HG03432 (cell line): ENCODE results near the gene GLYAT.
"Not testable (repeated sequence)": the region's sequence is repeated elsewhere in the genome, so short reads cannot be mapped to it uniquely, and the experiment has no call there.

ENCODE experiments used
- ATAC-seq: cut with Tn5 transposase; IDR thresholded peaks from one replicate; pipeline ENCODE4 v1.9.1; 2021; ENCODE audit warnings: mild to moderate bottlenecking, moderate library complexity; ENCODE audit not compliant: unreplicated experiment

The GLYAT gene

DNA sequence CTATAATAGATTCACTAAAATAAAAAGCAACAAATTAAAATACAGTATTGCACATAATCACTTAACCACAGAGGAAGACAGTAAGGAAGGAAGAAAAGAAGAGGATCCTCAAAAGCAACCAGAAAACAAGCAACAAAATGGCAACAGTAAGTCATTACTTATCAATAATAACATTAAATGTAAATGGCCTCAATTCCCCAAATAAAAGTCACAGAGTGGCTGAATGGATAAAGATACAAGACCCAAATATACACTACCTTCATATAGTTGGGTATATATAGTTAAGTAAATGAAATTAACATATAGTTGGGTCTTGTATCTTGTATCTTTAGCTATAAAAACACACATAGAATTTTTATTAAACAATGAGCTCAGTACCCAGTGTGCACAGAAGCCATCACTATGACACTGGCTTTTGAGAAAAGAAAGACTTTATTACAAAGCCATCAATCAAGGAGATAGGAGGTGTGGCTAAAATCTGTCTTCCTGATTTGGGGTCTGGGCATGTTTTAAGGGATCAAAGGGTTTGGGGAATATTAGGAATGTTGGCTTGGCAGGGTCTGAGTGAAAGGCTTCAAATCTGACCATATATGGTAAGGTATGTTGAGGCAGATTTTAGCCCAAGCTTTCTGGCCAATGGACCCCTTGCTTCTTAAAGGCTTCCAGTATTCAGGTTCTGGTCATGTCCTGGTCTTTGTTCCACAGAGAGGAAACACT, 13.4 kb upstream of the GLYAT start:
- no peak for ATAC-seq

DNA sequence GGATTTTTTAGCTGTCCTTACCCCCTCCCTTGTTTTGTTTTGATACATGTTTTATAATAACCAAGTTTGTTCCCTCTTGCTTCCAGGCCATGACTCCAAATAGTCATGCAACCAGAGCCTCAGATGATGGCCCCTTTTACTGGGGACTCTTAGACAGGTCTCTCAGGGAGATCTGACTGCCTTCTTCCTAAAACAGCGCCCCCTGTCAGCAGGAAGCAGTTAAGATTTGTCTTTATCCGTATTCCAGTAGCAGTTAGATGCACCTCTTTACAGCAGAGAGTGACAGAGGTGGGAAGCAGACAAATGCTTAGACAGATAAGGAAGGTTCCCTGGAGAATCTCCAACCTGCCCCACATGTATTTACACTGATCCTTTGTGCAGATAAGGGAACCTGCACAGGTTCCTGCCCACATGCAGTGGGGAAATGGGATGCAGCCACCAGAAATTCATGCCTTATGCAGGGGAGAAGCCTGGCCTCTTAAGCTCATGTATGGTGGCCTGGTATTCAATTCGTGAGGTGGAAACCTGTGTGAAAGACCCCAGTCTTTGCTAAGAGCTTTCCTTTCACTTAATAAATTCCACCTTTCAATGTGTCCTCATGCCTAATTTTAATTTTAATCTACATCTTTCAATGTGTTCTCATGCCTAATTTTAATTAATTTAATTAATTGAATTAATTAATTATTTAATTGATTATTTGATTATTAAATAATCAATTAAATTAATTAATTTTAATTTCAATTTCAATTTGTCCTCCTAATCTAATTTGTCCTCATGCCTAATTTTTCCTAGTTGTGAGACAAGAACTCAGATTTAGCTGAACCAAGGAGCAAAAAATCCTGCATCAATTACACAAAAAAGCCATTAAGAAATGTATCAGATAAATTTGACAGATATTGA, 11.5 kb upstream of the GLYAT start:
- ATAC-seq, result no peak

DNA sequence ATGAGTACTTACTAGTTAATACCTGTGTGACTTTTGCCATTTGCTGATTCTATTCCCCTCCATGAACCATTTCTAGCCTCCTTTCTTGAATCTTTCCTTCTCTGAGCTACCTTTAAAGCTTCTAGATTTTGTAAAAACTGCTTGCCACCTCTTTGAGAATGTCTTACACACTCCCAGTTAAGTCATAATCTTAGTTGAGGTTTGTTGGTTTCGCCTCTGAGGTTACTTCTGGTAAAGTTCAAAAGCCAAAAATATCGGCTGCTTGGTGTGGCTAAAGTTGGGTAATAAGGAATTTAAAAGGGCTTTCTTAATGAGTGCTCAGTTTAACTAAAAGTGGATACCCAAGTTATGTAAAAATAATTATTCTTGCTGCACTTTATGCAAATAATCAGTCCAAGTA, 10.4 kb upstream of the GLYAT start:
- no peak for ATAC-seq

DNA sequence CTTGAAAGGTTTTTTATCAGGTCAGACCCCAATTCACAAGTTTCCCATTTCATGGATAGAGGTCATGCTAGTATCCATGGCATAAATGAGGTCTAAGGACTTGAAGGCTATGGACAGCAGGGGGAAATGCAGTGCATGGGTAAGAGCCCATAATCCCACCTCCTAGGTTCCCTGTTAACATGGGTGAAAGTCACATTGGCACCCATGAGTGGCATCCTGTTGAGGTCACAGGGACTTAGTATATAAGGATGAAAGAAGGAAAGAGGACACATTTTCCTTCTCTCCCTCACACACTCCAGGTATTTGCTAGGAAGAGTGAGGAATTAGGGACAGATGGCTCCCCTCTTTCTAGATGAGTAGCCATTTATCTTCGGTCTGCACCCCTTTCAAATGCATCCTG, 9.4 kb upstream of the GLYAT start:
- no peak for ATAC-seq

DNA sequence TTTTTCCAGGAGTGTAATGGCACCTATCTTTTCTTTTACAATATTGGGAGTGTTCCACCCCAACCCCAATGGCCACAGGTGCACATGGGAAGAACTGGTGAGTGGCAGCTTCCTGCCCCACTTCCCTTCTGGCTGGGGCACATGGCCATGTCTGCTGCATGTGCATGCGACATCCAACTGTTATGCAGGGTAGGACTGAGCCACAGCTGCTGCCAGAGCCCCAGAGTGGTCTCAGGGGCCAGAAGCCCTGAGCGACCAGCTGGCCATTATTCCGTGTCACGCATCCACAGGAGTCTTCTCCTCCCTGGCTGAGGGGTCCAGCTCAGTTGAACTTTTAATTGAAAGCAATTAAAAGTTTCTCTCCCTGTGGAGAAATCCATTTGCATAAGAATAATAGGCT, 8.7 kb upstream of the GLYAT start:
- no peak for ATAC-seq

DNA sequence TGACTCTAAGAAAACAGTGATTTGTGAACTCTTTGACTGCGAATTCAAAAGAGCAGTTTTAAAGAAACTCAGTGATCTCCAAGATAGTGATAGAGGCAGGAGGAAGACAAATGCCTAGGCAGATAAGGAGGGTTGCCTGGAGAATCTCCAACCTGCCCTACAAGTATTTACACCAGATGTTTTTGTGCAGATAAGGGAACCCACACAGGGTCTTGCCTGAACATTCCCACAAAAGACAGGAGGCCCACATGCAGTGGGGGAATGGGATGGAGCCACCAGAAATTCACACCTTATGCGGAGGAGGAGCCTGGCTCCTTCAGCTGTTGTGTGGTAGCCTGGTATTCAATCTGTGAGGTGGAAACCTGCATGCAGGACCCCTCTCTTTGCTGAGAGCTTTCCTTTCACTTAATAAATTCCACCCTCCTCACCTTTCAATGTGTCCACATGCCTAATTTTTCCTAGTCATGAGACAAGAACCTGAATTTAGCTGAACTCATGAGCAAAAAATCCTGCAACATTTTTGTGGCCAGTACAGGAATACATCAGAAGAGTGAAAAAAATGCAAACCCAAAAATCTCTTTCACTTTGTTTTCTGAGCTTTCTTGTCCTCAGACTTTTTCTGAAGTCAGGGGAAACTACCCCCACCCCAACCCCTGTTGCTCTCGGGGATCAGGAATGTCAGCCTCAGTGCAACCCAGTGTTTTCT, 8.1 kb upstream of the GLYAT start:
- no peak for ATAC-seq

DNA sequence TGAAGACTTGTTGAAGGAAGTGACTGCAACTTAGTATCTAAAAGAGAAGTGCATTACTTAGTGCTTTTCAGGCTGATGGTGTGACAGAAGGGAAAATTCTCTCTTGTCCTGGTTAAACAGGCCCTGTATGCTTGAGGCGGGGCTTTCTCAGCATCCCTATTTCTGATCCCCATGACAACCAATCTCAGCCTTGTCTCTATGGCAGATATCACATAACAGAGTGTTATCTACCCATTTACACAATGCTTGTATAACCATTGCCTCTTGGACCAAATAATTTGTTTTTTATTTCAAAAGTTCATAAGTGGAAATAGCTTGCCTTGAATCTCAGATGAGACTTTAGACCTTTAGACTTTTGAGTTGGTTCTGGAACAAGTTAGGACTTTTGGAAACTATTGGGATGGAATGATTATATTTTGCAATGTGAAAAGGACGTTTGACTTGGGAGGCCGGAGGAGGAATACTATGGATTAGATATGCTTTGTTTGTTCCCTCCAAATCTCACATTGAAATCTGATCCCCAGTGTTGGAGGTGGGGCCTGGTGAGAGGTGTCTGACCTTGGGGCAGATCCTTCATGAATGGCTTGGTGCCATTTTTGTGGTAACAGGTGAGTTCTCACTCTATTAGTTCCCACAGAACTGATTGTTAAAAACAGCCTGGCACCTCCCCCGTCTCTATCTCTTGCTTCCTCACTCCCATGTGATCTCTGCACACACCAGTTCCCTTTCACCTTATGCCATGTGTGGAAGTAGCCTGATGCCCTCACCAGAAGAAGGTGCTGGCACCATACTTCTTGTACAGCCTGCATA, 3.1 kb upstream of the GLYAT start:
- no peak for ATAC-seq

DNA sequence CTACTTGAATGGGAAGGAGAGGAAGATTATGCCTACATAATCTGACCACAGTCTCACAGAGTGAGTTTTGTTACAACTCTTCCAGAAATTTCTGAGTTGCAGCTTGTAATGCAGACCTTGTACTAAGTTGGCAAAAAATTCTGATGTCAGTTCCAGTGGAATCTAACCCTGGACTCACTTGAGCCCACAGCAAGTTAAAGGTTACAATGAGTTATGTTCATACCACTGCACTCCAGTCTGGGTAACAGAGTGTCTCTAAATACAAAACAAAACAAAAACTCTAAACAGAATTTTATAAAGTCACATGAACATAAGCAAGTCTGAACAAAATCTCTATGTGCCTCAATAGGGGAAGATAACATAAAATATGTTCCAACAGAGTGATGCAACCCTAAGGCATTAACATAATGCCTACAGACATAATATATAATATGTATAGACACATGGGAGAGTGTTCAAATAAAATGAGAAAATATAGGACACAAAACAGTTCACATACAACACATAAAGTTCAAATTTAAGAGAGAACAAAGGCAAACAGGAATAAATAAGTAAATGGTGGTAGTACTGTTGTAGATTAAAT, 1.1 kb downstream of the GLYAT start:
- ATAC-seq, result no peak

DNA sequence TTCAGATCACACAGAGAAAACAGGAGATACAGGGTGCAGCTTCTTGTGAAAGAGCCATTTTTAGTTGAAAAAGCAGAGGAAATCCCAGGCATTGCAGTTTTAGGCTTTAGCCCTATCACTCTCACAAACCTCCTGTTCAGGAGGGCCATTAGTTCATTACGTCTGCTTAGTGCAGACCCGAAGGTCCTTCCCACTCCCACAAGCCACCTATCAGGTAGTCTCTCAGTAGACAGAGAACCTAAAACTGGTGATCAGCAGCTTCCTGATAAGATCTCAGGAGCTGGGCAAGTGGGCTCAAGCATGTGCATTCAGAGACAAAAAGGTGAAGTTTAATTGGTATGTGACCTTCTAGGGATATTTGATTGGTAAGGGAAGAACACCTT, 4.3 kb downstream of the GLYAT start:
- ATAC-seq, result no peak

DNA sequence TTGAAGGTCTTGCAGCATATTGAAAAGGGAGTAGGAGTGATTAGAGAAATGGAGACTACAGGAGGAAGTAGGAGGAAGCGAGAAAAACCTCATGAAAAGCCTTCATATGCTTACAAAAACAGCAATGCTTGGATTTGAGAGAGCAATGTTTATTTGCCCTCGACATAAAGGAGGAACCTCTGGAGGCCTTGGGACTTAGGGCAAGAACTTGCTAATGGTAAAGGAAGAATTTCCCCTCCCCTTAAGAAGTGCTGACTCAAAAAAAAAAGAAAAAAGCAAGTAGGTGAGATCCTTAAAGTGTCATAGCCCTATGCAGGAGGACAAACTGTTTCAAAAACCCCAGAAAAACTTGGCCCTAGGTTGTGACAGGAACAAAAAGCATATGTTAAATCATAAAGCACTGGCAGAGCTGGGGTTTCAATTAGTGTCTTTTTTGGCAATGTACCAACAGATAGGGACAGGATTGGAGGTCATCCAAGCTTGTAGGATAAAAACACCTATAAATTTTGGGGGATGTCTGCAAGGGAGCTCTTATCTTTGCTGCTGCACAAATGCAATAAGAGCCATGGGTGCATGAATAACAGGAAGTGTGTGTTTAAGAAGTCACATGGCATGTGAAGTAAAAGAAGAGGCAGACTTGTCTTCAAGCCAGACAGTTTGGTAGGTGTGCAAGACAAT, 4.9 kb downstream of the GLYAT start:
- no peak for ATAC-seq

DNA sequence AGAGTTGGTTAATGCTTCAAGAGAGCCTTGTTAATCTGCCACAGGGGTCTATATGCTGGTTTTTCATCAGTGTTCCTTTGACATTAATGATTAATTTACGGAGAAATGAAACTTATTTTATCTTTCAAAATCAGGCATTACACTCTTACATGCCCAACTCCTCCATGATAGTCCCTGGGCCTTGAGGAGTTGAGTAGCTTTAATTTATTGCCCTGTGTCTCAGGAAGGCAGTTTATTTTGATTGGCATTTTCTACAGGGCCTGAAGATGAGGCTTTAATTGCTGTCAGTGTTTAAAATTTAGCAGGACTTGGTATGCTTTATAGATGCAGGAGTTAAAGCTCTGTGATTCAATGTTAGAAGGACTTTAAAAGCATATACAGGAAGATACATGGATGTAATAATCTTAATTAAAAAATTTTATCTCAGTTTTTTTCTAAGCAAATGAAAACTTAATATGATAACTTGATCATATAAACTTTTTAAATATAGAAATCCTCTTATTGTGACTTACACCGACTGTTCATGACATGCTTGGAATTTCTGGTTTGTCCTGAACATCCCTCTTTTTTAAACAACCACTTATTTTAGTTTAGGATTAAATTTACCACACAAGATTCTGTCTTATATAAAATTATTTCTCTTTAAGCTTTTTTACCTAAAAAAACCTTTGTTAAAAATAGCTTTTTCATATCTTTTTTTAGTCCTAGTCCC, 12.2 kb downstream of the GLYAT start:
- ATAC-seq, result no peak

DNA sequence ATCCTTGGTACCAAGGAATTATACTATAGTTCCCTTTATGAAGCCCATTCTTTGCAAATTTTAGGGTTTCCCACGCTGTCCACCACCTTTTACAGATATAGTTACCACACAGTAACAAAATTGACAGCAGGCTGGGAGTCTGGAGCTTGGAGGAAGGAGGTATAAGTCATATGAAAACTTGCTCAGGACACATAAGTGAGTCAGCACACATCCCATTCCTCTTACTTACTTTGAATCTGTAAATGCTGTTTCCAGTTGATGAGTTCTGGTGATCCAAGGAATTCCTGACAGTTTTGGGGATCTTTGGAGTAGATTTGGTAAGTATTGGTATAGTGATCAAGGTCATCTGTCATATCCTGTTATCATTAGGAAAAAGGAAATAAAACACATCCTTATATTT, 19.2 kb downstream of the GLYAT start:
- no peak for ATAC-seq

DNA sequence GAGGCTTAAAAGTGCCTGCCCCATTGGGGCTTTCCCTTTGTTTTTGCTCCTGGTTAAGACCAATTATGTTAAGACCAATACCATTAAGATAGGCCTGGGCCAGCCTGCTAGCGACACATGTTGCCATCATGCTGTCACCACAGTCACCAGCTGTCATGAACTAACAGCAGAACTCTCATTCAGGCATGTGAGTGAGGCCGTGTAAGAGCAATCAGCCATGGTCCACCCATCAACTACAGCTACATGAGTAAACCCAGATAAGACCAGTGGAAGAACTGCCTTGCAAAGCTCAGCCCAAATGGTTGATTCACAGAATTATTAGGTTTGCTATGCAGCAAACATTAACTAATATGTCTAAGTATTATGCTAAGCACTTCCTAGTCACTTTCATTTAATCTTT, 19.9 kb downstream of the GLYAT start:
- ATAC-seq, result no peak

DNA sequence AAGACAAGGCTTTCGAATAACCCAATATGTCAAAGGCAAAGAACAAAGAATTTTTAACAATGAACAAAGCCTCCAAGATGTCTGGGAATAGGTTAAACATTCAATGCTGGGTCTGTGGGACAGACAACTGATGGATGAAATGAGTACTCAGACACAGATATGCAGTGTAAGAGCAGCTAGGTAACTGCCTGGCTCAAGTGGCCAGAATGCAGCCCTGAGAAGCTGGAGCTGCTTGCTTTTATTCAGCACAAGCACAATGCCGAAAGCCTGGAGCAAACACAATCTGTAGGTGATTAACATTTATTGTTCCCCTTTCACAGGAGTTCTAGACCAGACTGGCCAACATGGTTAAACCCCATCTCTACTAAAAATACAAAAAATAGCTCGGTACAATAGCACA, 24.0 kb downstream of the GLYAT start:
- no peak for ATAC-seq

DNA sequence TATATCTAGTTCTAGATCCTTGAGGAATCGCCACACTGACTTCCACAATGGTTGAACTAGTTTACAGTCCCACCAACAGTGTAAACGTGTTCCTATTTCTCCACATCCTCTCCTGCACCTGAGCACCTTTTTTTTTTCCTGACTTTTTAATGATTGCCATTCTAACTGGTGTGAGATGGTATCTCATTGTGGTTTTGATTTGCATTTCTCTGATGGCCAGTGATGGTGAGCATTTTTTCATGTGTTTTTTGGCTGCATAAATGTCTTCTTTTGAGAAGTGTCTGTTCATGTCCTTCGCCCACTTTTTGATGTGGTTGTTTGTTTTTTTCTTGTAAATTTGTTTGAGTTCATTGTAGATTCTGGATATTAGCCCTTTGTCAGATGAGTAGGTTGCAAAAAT, 34.9 kb downstream of the GLYAT start:
- not testable (repeated sequence) for ATAC-seq

DNA sequence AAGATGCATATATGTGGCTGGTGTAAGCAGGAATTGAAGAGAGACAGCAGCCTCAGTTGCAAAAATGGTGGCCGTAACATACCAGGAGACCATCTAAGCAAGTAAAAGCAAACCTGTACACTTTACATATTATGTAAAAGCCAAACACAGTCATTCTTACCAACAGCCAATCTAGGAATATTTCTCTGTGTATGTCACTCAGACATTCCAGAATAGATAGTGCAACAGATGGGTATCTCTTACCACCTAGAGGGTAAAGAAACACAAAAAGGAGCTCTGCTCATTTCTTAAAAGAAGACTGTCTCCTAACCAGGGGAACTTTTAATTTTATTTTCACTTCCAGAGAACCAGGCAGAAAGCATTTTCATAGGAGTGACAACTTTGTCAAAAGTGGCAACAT, 38.7 kb downstream of the GLYAT start:
- no peak for ATAC-seq

DNA sequence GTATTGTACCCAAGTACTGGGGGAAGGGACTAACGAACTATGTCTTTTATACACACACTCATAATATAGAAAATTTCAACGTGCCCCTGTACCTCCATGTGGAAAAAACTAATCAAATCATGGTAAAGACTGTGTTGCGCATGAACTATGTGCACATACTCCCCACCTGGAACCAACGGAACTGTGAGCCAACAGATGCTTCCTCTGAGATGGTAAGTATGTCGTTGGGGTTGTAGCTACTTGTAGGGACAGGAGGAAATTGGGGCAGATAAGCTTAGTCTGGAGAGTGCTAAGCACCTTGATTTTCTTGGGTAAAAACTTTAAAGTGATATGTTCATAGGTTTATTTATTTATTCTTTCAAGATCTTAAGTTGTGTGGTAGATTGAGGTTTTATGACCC, 40.1 kb downstream of the GLYAT start:
- no peak for ATAC-seq

DNA sequence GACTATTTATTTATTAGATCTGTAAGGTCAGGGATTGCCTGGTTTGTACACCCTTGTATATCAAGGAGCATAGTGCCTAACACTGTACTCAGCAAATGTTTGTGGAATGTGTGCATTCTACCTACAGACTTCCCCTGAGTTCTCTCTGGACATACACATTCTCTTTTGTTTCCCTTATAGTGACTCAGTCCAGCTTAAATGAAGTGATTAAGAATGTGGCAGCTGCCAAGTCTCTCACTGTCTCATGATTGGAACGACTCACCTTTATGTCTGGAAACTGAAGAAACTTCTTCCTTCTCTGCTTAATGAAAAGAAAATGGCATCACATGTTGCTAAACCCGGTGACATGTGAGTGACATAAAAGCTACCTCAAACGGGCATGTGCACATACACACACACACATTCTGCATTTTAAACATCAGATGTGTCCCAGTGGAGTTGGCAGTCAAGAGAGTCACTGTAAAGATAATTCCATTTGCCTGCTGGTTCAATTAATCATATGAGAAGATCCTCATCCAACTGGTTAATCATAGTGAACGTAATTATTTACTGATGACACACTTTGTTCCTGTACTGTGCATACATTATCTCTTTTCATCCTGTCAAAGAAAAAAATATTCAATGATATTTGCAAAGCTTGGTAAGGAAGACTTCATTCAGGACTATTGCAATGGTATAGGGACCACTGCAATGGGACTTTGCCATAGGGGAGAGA, 42.8 kb downstream of the GLYAT start:
- no peak for ATAC-seq
